ENCODE data around the gene IL1RAPL1.

IL1RAPL1 gene

GRCh38 chrX:29890004-29890403 is 1302.8 kb downstream of the IL1RAPL1 start:
- H3K27me3 ChIP-seq (ENCODE audit: control insufficient read depth in 1 of 2, insufficient read depth in 2 of 2, low read length in 2 of 2), result no peaks in the 10 kb centered on the region
- no peaks in the 10 kb centered on the region for H3K9me3 ChIP-seq (ENCODE audit: control insufficient read depth in 2 of 2, low read length in 2 of 2)
- no peak overlapping the region for H3K9ac ChIP-seq (ENCODE audit: low read length in 2 of 2)
- no peak overlapping the region for H3K4me3 ChIP-seq (ENCODE audit: low read length in 2 of 2)
- no peak overlapping the region for H3K27ac ChIP-seq (ENCODE audit: low read length)
- H3K4me1 ChIP-seq (ENCODE audit: control insufficient read depth, insufficient read depth, low read length), result no peaks in the 10 kb centered on the region
- H3K36me3 ChIP-seq (ENCODE audit: control insufficient read depth in 2 of 2, insufficient read depth in 2 of 2, low read length in 2 of 2), result no peaks in the 10 kb centered on the region

DNA sequence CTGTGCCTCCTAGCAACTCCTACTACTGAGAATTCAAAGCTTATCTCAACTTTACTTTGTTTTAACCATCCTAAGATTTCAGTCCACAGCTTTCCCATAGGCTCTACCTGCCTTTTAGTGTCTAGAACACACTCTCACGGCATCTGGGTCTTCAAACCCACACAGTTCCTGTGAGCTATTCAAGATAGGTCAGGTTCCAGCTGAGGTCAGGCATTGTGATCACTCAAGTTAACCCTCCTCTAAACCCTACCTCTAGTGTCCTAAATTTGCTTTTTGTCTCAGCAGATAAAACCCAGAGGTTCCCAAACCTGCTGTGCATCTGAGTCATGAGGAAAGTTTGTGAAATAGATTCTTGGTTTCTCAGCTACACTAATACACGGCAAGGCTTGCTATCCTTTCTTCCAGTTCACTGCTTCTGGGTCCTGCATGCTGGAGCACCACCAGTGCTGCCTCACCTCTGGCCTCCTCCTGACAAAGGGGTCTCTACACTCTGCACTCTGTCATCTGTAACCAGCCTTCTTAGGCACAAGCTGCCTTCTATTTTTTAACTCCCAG is 1303.5 kb downstream of the IL1RAPL1 start:
- no peaks in the 10 kb centered on the region for H3K36me3 ChIP-seq (ENCODE audit: control insufficient read depth in 2 of 2, insufficient read depth in 2 of 2, low read length in 2 of 2)
- no peak overlapping the region for H3K27ac ChIP-seq (ENCODE audit: low read length)
- no peaks in the 10 kb centered on the region for H3K27me3 ChIP-seq (ENCODE audit: control insufficient read depth in 1 of 2, insufficient read depth in 2 of 2, low read length in 2 of 2)
- H3K4me3 ChIP-seq (ENCODE audit: low read length in 2 of 2), result no peak overlapping the region
- H3K9ac ChIP-seq (ENCODE audit: low read length in 2 of 2), result no peak overlapping the region
- H3K4me1 ChIP-seq (ENCODE audit: control insufficient read depth, insufficient read depth, low read length), result no peaks in the 10 kb centered on the region
- no peaks in the 10 kb centered on the region for H3K9me3 ChIP-seq (ENCODE audit: control insufficient read depth in 2 of 2, low read length in 2 of 2)

GRCh38 chrX:29902004-29902403 is 1314.8 kb downstream of the IL1RAPL1 start:
- no peaks in the 10 kb centered on the region for H3K4me1 ChIP-seq (ENCODE audit: control insufficient read depth, insufficient read depth, low read length)
- H3K27ac ChIP-seq (ENCODE audit: low read length), result no peak overlapping the region
- no peaks in the 10 kb centered on the region for H3K36me3 ChIP-seq (ENCODE audit: control insufficient read depth in 2 of 2, insufficient read depth in 2 of 2, low read length in 2 of 2)
- no peaks in the 10 kb centered on the region for H3K9me3 ChIP-seq (ENCODE audit: control insufficient read depth in 2 of 2, low read length in 2 of 2)
- H3K4me3 ChIP-seq (ENCODE audit: low read length in 2 of 2), result no peak overlapping the region
- H3K9ac ChIP-seq (ENCODE audit: low read length in 2 of 2), result no peak overlapping the region
- H3K27me3 ChIP-seq (ENCODE audit: control insufficient read depth in 1 of 2, insufficient read depth in 2 of 2, low read length in 2 of 2), result no peaks in the 10 kb centered on the region

GRCh38 chrX:29903360-29903759 is 1316.1 kb downstream of the IL1RAPL1 start:
- no peaks in the 10 kb centered on the region for H3K9me3 ChIP-seq (ENCODE audit: control insufficient read depth in 2 of 2, low read length in 2 of 2)
- no peaks in the 10 kb centered on the region for H3K27me3 ChIP-seq (ENCODE audit: control insufficient read depth in 1 of 2, insufficient read depth in 2 of 2, low read length in 2 of 2)
- H3K27ac ChIP-seq (ENCODE audit: low read length), result no peak overlapping the region
- no peaks in the 10 kb centered on the region for H3K36me3 ChIP-seq (ENCODE audit: control insufficient read depth in 2 of 2, insufficient read depth in 2 of 2, low read length in 2 of 2)
- H3K4me1 ChIP-seq (ENCODE audit: control insufficient read depth, insufficient read depth, low read length), result no peaks in the 10 kb centered on the region
- H3K9ac ChIP-seq (ENCODE audit: low read length in 2 of 2), result no peak overlapping the region
- H3K4me3 ChIP-seq (ENCODE audit: low read length in 2 of 2), result peak overlapping the region in 1 of 2 donors; percentile 8

DNA sequence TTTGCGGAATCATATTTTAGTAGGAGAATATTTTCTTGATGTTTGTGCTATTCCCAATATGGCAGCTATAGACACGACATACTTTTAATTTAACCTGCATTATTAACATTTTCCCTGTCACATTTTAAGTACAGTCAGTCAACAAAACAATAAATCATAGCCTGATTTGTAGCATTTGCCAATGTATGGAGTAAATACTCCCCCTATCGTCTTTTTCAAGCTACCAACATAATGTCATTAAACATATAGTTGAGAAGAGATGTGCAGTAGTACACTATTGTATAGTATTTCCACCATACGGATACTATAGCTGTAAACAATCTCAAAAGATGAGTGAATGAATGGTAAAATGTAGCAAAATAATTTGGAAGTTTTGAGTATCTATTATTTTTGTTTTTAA is 1324.4 kb downstream of the IL1RAPL1 start:
- H3K27ac ChIP-seq (ENCODE audit: low read length), result no peak overlapping the region
- H3K27me3 ChIP-seq (ENCODE audit: control insufficient read depth in 1 of 2, insufficient read depth in 2 of 2, low read length in 2 of 2), result no peaks in the 10 kb centered on the region
- no peaks in the 10 kb centered on the region for H3K36me3 ChIP-seq (ENCODE audit: control insufficient read depth in 2 of 2, insufficient read depth in 2 of 2, low read length in 2 of 2)
- H3K4me1 ChIP-seq (ENCODE audit: control insufficient read depth, insufficient read depth, low read length), result no peaks in the 10 kb centered on the region
- no peak overlapping the region for H3K4me3 ChIP-seq (ENCODE audit: low read length in 2 of 2)
- H3K9me3 ChIP-seq (ENCODE audit: control insufficient read depth in 2 of 2, low read length in 2 of 2), result no peaks in the 10 kb centered on the region
- H3K9ac ChIP-seq (ENCODE audit: low read length in 2 of 2), result no peak overlapping the region

- Histone ChIP-seq H3K36me3 (ENCODE audit: control insufficient read depth in 2 of 2, insufficient read depth in 2 of 2, low read length in 2 of 2) (no peaks in the 10 kb centered on the region), H3K4me1 (ENCODE audit: control insufficient read depth, insufficient read depth, low read length) (no peaks in the 10 kb centered on the region), H3K4me3 (ENCODE audit: low read length in 2 of 2) (no peak overlapping the region), H3K27ac (ENCODE audit: low read length) (no peak overlapping the region), H3K9me3 (ENCODE audit: control insufficient read depth in 2 of 2, low read length in 2 of 2) (no peaks in the 10 kb centered on the region), H3K9ac (ENCODE audit: low read length in 2 of 2) (no peak overlapping the region), H3K27me3 (ENCODE audit: control insufficient read depth in 1 of 2, insufficient read depth in 2 of 2, low read length in 2 of 2) (no peaks in the 10 kb centered on the region)
Observed at GRCh38 chrX:29913647-29914046, 1326.4 kb downstream of the IL1RAPL1 start.

GRCh38 chrX:29922607-29923006 is 1335.4 kb downstream of the IL1RAPL1 start:
- no peak overlapping the region for H3K4me3 ChIP-seq (ENCODE audit: low read length in 2 of 2)
- no peaks in the 10 kb centered on the region for H3K36me3 ChIP-seq (ENCODE audit: control insufficient read depth in 2 of 2, insufficient read depth in 2 of 2, low read length in 2 of 2)
- H3K27me3 ChIP-seq (ENCODE audit: control insufficient read depth in 1 of 2, insufficient read depth in 2 of 2, low read length in 2 of 2), result no peaks in the 10 kb centered on the region
- no peak overlapping the region for H3K9ac ChIP-seq (ENCODE audit: low read length in 2 of 2)
- H3K4me1 ChIP-seq (ENCODE audit: control insufficient read depth, insufficient read depth, low read length), result no peaks in the 10 kb centered on the region
- no peak overlapping the region for H3K27ac ChIP-seq (ENCODE audit: low read length)
- H3K9me3 ChIP-seq (ENCODE audit: control insufficient read depth in 2 of 2, low read length in 2 of 2), result no peaks in the 10 kb centered on the region

DNA sequence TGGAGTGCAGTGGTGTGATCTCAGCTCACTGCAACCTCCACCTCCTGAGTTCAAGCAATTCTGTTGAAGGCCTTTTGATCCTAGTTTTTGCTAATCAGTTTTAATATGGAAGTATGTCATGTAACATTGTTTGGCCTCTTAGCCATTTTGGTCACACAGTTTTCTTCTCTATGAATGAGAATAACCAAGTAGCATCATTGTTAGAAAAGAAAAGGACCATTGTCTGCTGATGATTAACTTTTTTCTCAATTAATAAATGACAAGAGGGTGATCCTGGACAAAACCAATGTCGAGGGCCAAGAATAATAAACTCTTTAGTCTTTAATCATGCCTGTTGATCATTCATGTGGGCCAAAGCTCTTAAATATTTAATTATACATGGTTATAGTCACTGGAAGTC is 1338.8 kb downstream of the IL1RAPL1 start:
- no peaks in the 10 kb centered on the region for H3K36me3 ChIP-seq (ENCODE audit: control insufficient read depth in 2 of 2, insufficient read depth in 2 of 2, low read length in 2 of 2)
- no peaks in the 10 kb centered on the region for H3K27me3 ChIP-seq (ENCODE audit: control insufficient read depth in 1 of 2, insufficient read depth in 2 of 2, low read length in 2 of 2)
- no peak overlapping the region for H3K9ac ChIP-seq (ENCODE audit: low read length in 2 of 2)
- H3K4me1 ChIP-seq (ENCODE audit: control insufficient read depth, insufficient read depth, low read length), result no peaks in the 10 kb centered on the region
- H3K9me3 ChIP-seq (ENCODE audit: control insufficient read depth in 2 of 2, low read length in 2 of 2), result no peaks in the 10 kb centered on the region
- H3K27ac ChIP-seq (ENCODE audit: low read length), result no peak overlapping the region
- H3K4me3 ChIP-seq (ENCODE audit: low read length in 2 of 2), result no peak overlapping the region

GRCh38 chrX:29926659-29927058 is 1339.4 kb downstream of the IL1RAPL1 start:
- no peaks in the 10 kb centered on the region for H3K9me3 ChIP-seq (ENCODE audit: control insufficient read depth in 2 of 2, low read length in 2 of 2)
- H3K4me3 ChIP-seq (ENCODE audit: low read length in 2 of 2), result no peak overlapping the region
- H3K9ac ChIP-seq (ENCODE audit: low read length in 2 of 2), result no peak overlapping the region
- H3K27ac ChIP-seq (ENCODE audit: low read length), result no peak overlapping the region
- no peaks in the 10 kb centered on the region for H3K36me3 ChIP-seq (ENCODE audit: control insufficient read depth in 2 of 2, insufficient read depth in 2 of 2, low read length in 2 of 2)
- H3K4me1 ChIP-seq (ENCODE audit: control insufficient read depth, insufficient read depth, low read length), result no peaks in the 10 kb centered on the region
- no peaks in the 10 kb centered on the region for H3K27me3 ChIP-seq (ENCODE audit: control insufficient read depth in 1 of 2, insufficient read depth in 2 of 2, low read length in 2 of 2)

GRCh38 chrX:29935455-29935854 is 1348.2 kb downstream of the IL1RAPL1 start:
- H3K27me3 ChIP-seq (ENCODE audit: control insufficient read depth in 1 of 2, insufficient read depth in 2 of 2, low read length in 2 of 2), result no peaks in the 10 kb centered on the region
- H3K4me3 ChIP-seq (ENCODE audit: low read length in 2 of 2), result no peak overlapping the region
- no peaks in the 10 kb centered on the region for H3K36me3 ChIP-seq (ENCODE audit: control insufficient read depth in 2 of 2, insufficient read depth in 2 of 2, low read length in 2 of 2)
- H3K9ac ChIP-seq (ENCODE audit: low read length in 2 of 2), result no peak overlapping the region
- no peaks in the 10 kb centered on the region for H3K4me1 ChIP-seq (ENCODE audit: control insufficient read depth, insufficient read depth, low read length)
- no peaks in the 10 kb centered on the region for H3K9me3 ChIP-seq (ENCODE audit: control insufficient read depth in 2 of 2, low read length in 2 of 2)
- H3K27ac ChIP-seq (ENCODE audit: low read length), result no peak overlapping the region

GRCh38 chrX:29940750-29941149 is 1353.5 kb downstream of the IL1RAPL1 start:
- no peaks in the 10 kb centered on the region for H3K36me3 ChIP-seq (ENCODE audit: control insufficient read depth in 2 of 2, insufficient read depth in 2 of 2, low read length in 2 of 2)
- H3K9ac ChIP-seq (ENCODE audit: low read length in 2 of 2), result no peak overlapping the region
- no peak overlapping the region for H3K27ac ChIP-seq (ENCODE audit: low read length)
- no peaks in the 10 kb centered on the region for H3K4me1 ChIP-seq (ENCODE audit: control insufficient read depth, insufficient read depth, low read length)
- no peak overlapping the region for H3K4me3 ChIP-seq (ENCODE audit: low read length in 2 of 2)
- H3K9me3 ChIP-seq (ENCODE audit: control insufficient read depth in 2 of 2, low read length in 2 of 2), result no peaks in the 10 kb centered on the region
- H3K27me3 ChIP-seq (ENCODE audit: control insufficient read depth in 1 of 2, insufficient read depth in 2 of 2, low read length in 2 of 2), result no peaks in the 10 kb centered on the region

Measured in stomach smooth muscle (tissue), 2 donors.